Activated naive CD8-positive, alpha-beta T cell treated with anti-CD3 and anti-CD28 coated beads, Interleukin-2, amount 10 ng/mL, durations not matched to agents 7 days and 5 days (primary cell): Measurements from ENCODE around the gene ITGB3. TPM values are rescaled to one million over a fixed set of nuclear protein-coding genes. Genes with fewer than 3 reads are reported as not detected.

ENCODE experiments used
- ATAC-seq: fragments of 150-1000 bp; cut with Tn5 transposase; one replicate; pipeline ENCODE4 v1.10.0; 2021; ENCODE audit warnings: low read depth, moderate library complexity
- POLR2A ChIA-PET: fragments of 350-600 bp; sonication (Branson Sonifier 250); formaldehyde crosslinking; loops from one replicate; lab custom pipeline; 2021; ENCODE audit warnings: antibody characterized with exemption; lab: Charles Lee
- DNase-seq: peaks from one replicate; pipeline ENCODE4 v3.0.0; 2021
- H3K27ac Mint-ChIP-seq: one replicate; pipeline ENCODE4 v1.8.0; 2022; ENCODE audit warnings: mild to moderate bottlenecking, mixed read lengths
- H3K27me3 Mint-ChIP-seq: one replicate; pipeline ENCODE4 v1.8.0; 2022; ENCODE audit warnings: mild to moderate bottlenecking, moderate library complexity, mixed read lengths
- H3K36me3 Mint-ChIP-seq: one replicate; pipeline ENCODE4 v1.8.0; 2021; ENCODE audit warnings: mild to moderate bottlenecking, mixed read lengths
- H3K4me1 Mint-ChIP-seq: one replicate; pipeline ENCODE4 v1.8.0; 2021; ENCODE audit warnings: mixed read lengths
- H3K4me3 Mint-ChIP-seq: one replicate; pipeline ENCODE4 v1.8.0; 2022; ENCODE audit warnings: mild to moderate bottlenecking, moderate library complexity, mixed read lengths
- H3K9me3 Mint-ChIP-seq: one replicate; pipeline ENCODE4 v1.8.0; 2021; ENCODE audit warnings: mixed read lengths
- total RNA-seq, 2 experiments: library from RNA; stranded (reverse); gene quantifications; one replicate each; pipeline ENCODE4 v1.2.3, GENCODE V29; 2021

Gene ITGB3
- total RNA-seq, 2 experiments from 2014 or later: 0.17 TPM; not detected in 1

DNA sequence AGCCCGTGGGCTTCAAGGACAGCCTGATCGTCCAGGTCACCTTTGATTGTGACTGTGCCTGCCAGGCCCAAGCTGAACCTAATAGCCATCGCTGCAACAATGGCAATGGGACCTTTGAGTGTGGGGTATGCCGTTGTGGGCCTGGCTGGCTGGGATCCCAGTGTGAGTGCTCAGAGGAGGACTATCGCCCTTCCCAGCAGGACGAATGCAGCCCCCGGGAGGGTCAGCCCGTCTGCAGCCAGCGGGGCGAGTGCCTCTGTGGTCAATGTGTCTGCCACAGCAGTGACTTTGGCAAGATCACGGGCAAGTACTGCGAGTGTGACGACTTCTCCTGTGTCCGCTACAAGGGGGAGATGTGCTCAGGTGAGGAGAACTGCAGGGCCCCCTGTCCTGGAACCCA is 38.6 kb downstream of the ITGB3 start:
- no peaks in the 10 kb centered on the region for H3K36me3 Mint-ChIP-seq
- H3K4me3 Mint-ChIP-seq: no peak overlapping the region
- H3K9me3 Mint-ChIP-seq: no peaks in the 10 kb centered on the region
- POLR2A ChIA-PET: no interaction called here
- no peaks in the 10 kb centered on the region for H3K4me1 Mint-ChIP-seq
- H3K27me3 Mint-ChIP-seq: peaks cover 5% of the 10 kb centered on the region
- H3K27ac Mint-ChIP-seq: no peak overlapping the region
- DNase-seq (no peak), ATAC-seq (no peak)

DNA sequence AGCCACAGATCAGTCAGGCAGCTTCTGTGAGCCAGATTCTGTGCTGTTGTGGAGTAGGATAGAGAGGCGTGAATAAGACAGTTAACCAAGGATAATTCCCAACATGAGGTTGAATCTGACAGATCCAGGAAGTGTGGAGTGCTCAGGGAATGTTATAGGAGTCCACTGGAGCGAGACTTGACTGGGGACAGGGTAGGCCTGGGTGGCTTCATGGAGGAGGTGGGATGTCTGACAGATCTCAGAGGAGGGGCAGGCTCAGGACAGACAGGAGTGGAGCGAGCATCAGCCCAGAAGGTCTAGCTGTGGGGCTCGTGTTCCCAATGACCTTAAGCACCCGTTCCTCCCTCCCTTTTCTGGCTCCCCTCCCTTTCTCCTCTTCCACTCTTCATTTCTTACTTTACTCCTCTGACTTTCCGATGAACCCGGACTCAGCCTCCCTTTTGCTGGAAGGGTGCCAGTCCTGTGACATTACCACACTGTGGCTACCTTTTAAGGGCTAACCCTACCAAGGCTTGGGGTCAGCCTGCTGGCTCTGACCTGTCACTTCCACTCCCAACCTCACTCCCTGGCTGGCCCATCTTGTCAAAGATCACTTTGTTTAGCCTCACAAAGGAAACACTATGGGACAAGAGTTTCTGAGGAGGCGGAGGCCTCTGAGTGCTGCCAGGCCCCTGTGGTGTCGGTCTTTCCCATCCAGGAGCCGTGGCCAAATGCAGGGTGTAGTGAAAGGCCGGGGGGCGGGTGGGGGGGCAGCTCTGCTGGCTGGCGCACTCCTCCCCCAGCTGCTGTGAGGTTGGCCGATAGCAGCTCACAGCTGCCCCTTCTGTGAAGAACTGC is 41.6 kb downstream of the ITGB3 start:
- DNase-seq (no peak), ATAC-seq (no peak)
- POLR2A ChIA-PET: no interaction called here
- Mint-ChIP-seq H3K4me3 (no peak overlapping the region), H3K36me3 (no peaks in the 10 kb centered on the region), H3K9me3 (no peaks in the 10 kb centered on the region), H3K27ac (no peak overlapping the region), H3K4me1 (no peaks in the 10 kb centered on the region), H3K27me3 (peaks cover 6% of the 10 kb centered on the region)

DNA sequence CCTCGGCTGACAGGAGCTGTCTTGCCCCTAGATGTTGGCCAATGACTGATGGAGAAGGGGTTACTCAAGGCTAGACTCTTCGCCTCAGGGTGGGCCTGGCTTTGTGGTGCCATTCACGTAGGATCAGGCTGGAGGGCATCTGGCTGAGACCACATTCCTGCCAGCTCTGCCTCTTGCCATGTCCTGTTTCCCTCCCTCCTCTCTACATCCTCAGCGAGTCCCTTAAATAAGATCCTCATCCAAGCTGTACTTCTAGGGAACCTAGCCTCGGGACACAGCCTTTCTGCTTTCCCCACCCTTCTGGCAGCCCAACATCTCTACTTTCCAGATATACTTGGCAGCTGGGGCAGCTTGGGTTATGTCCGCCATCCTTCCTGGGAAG is 42.2 kb downstream of the ITGB3 start:
- H3K27me3 Mint-ChIP-seq: peaks cover 4% of the 10 kb centered on the region
- POLR2A ChIA-PET: no interaction called here
- H3K36me3 Mint-ChIP-seq: no peaks in the 10 kb centered on the region
- no peaks in the 10 kb centered on the region for H3K4me1 Mint-ChIP-seq
- H3K27ac Mint-ChIP-seq: no peak overlapping the region
- H3K4me3 Mint-ChIP-seq: no peak overlapping the region
- DNase-seq: no peak
- no peaks in the 10 kb centered on the region for H3K9me3 Mint-ChIP-seq
- no peak for ATAC-seq

GRCh38 chr17:47297661-47298400 is 44.2 kb downstream of the ITGB3 start:
- Mint-ChIP-seq H3K27ac (no peak overlapping the region), H3K36me3 (no peaks in the 10 kb centered on the region), H3K4me1 (no peaks in the 10 kb centered on the region), H3K9me3 (peaks cover 8% of the 10 kb centered on the region), H3K27me3 (peaks cover 4% of the 10 kb centered on the region), H3K4me3 (no peak overlapping the region)
- no peak for DNase-seq
- POLR2A ChIA-PET: no interaction called here
- no peak for ATAC-seq

- H3K9me3 Mint-ChIP-seq: peaks cover 8% of the 10 kb centered on the region
Measured at GRCh38 chr17:47298712-47299111, 45.1 kb downstream of the ITGB3 start.

GRCh38 chr17:47299239-47299910 is 45.7 kb downstream of the ITGB3 start:
- Mint-ChIP-seq H3K9me3 (peaks cover 8% of the 10 kb centered on the region), H3K27me3 (peaks cover 6% of the 10 kb centered on the region), H3K4me3 (no peak overlapping the region), H3K27ac (no peak overlapping the region), H3K36me3 (no peaks in the 10 kb centered on the region), H3K4me1 (no peaks in the 10 kb centered on the region)
- ATAC-seq: no peak
- DNase-seq: no peak
- POLR2A ChIA-PET: no interaction called here

More at GRCh38 chr17:47298712-47299111, 45.1 kb downstream of the ITGB3 start:
- Mint-ChIP-seq H3K27ac (no peak overlapping the region), H3K4me1 (no peaks in the 10 kb centered on the region), H3K36me3 (no peaks in the 10 kb centered on the region), H3K27me3 (peaks cover 6% of the 10 kb centered on the region), H3K4me3 (no peak overlapping the region)
- ATAC-seq (no peak), DNase-seq (no peak)
- POLR2A ChIA-PET: no interaction called here

- ATAC-seq (no peak), DNase-seq (no peak)
- no peak overlapping the region for H3K4me3 Mint-ChIP-seq
- peaks cover 8% of the 10 kb centered on the region for H3K9me3 Mint-ChIP-seq
- no peaks in the 10 kb centered on the region for H3K36me3 Mint-ChIP-seq
- peaks cover 8% of the 10 kb centered on the region for H3K4me1 Mint-ChIP-seq
- POLR2A ChIA-PET: no interaction called here
- peaks cover 6% of the 10 kb centered on the region for H3K27me3 Mint-ChIP-seq
- H3K27ac Mint-ChIP-seq: no peak overlapping the region
Measured at GRCh38 chr17:47300718-47301117, 47.1 kb downstream of the ITGB3 start.

DNA sequence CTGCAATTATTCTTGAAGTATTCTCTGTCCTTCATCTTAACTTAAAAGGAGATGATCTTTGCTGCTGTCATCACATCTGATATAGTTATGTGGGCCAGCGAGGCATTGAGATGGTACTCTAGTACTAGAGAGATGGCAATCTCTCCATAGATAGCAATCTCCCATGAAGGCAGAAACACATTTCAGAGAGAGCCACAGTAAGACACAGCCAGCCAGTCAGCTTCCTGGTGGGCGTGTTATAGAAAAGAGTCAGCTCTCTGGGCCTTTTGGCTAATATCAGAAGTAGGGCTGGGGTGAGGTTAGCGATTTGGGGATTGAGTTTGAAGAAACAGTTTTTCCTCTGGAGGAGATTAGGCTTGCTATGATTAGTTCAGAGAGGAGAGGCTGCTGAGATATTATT is 47.5 kb downstream of the ITGB3 start:
- POLR2A ChIA-PET: no interaction called here
- Mint-ChIP-seq H3K4me1 (peaks cover 8% of the 10 kb centered on the region), H3K27me3 (peaks cover 6% of the 10 kb centered on the region), H3K9me3 (peaks cover 8% of the 10 kb centered on the region), H3K4me3 (no peak overlapping the region), H3K27ac (no peak overlapping the region), H3K36me3 (no peaks in the 10 kb centered on the region)
- DNase-seq: no peak
- ATAC-seq: no peak

GRCh38 chr17:47301831-47302230 is 48.2 kb downstream of the ITGB3 start:
- no peak overlapping the region for H3K27ac Mint-ChIP-seq
- H3K4me3 Mint-ChIP-seq: no peak overlapping the region
- ATAC-seq (no peak), DNase-seq (no peak)
- POLR2A ChIA-PET: no interaction called here
- H3K4me1 Mint-ChIP-seq: peaks cover 8% of the 10 kb centered on the region
- peaks cover 6% of the 10 kb centered on the region for H3K27me3 Mint-ChIP-seq
- H3K9me3 Mint-ChIP-seq: peaks cover 8% of the 10 kb centered on the region
- no peaks in the 10 kb centered on the region for H3K36me3 Mint-ChIP-seq

DNA sequence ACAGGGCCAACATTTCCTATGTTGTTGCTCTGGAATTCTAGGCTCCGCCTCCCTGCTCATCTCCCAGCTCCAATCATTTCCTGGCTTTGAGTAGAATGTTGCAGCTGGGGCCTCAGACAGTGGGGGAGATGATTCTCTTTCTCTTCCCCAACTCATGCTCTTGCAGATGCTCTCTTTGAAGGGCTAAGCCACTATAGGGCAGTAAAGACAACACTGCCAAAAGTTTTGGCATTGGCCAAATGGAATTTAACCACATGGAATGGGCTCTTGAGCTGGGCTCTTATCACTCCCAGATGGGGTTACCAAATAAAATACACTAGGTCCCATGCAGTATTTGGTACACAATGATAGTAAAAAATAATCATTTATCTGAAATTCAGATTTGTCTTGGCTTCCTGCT is 50.6 kb downstream of the ITGB3 start:
- no peaks in the 10 kb centered on the region for H3K36me3 Mint-ChIP-seq
- POLR2A ChIA-PET: no interaction called here
- H3K9me3 Mint-ChIP-seq: peaks cover 8% of the 10 kb centered on the region
- DNase-seq (no peak), ATAC-seq (no peak)
- H3K27me3 Mint-ChIP-seq: peaks cover 2% of the 10 kb centered on the region
- H3K27ac Mint-ChIP-seq: no peak overlapping the region
- H3K4me1 Mint-ChIP-seq: peaks cover 8% of the 10 kb centered on the region
- no peak overlapping the region for H3K4me3 Mint-ChIP-seq

DNA sequence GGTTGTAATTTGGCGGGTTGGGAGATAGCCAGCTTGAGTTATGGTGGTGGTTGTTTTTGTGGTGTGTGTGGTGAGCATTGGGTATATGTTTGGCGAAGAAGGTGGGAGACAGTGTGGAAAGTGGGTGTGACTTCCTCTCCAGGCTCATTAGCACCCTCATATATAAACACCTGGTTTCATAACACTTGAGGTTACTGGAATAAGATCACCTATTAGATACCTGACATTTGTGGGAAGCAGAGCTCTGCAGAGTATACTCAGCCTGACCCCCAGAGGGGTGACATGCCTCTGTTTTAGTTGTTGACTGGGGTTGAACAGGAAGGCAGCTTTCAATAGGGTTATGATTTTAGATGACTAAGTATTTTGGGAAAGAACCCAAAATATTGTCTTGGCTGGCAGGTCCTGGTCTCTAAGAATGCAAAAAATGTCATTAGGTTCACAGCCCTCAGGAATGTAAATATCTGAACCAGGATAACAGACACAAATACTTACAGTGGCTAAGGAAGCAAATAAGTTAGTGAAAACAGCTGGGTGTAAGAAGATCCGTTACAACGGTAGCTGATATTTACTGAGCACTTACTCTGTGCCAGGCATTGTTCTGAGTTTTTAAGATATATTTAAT is 51.8 kb downstream of the ITGB3 start:
- Mint-ChIP-seq H3K4me1 (peaks cover 8% of the 10 kb centered on the region), H3K27me3 (peaks cover 2% of the 10 kb centered on the region), H3K36me3 (no peaks in the 10 kb centered on the region), H3K9me3 (peaks cover 8% of the 10 kb centered on the region), H3K4me3 (no peak overlapping the region), H3K27ac (peak overlapping the region; percentile 9)
- ATAC-seq (no peak), DNase-seq (no peak)
- POLR2A ChIA-PET: no interaction called here

GRCh38 chr17:47310186-47310733 is 56.6 kb downstream of the ITGB3 start:
- ATAC-seq (no peak), DNase-seq (no peak)
- Mint-ChIP-seq H3K4me1 (peaks cover 3% of the 10 kb centered on the region), H3K27ac (no peak overlapping the region), H3K4me3 (no peak overlapping the region), H3K36me3 (no peaks in the 10 kb centered on the region), H3K9me3 (no peaks in the 10 kb centered on the region), H3K27me3 (no peaks in the 10 kb centered on the region)
- POLR2A ChIA-PET: no interaction called here

DNA sequence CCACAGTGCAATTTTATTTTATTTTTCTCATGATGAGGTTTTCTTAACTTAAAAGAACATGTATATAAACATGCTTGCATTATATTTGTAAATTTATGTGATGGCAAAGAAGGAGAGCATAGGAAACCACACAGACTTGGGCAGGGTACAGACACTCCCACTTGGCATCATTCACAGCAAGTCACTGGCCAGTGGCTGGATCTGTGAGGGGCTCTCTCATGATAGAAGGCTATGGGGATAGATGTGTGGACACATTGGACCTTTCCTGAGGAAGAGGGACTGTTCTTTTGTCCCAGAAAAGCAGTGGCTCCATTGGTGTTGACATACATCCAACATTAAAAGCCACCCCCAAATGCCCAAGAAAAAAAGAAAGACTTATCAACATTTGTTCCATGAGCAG is 57.8 kb downstream of the ITGB3 start:
- Mint-ChIP-seq H3K4me1 (peaks cover 4% of the 10 kb centered on the region), H3K27me3 (peaks cover 4% of the 10 kb centered on the region), H3K27ac (no peak overlapping the region), H3K4me3 (no peak overlapping the region), H3K36me3 (no peaks in the 10 kb centered on the region), H3K9me3 (no peaks in the 10 kb centered on the region)
- ATAC-seq: no peak
- DNase-seq: no peak
- POLR2A ChIA-PET: no interaction called here
